Subcutaneous adipose tissue (tissue), 4 donors: ENCODE data around the gene SLC25A34. TPM values are rescaled to one million over a fixed set of nuclear protein-coding genes. Genes with fewer than 3 reads are reported as not detected.

ENCODE experiments used
- total RNA-seq, 4 donors: library from RNA; depleted of rRNA; stranded (reverse); fragments of >200 nt; gene quantifications; one replicate each; pipeline ENCODE4 v1.1.0, GENCODE V29; 2016
- TF ChIP-seq, protein P1 (sequence below): fragments of 450-650 bp; IDR thresholded peaks from one replicate; pipeline ENCODE4 v1.5.1; 2016; ENCODE audit warnings: low read depth, mild to moderate bottlenecking, control low read depth, antibody characterized with exemption, moderate library complexity

SLC25A34 gene
- total RNA-seq, 4 donors from 2014 or later, result 0.44 to 11.1 (median 1.1) TPM

DNA sequence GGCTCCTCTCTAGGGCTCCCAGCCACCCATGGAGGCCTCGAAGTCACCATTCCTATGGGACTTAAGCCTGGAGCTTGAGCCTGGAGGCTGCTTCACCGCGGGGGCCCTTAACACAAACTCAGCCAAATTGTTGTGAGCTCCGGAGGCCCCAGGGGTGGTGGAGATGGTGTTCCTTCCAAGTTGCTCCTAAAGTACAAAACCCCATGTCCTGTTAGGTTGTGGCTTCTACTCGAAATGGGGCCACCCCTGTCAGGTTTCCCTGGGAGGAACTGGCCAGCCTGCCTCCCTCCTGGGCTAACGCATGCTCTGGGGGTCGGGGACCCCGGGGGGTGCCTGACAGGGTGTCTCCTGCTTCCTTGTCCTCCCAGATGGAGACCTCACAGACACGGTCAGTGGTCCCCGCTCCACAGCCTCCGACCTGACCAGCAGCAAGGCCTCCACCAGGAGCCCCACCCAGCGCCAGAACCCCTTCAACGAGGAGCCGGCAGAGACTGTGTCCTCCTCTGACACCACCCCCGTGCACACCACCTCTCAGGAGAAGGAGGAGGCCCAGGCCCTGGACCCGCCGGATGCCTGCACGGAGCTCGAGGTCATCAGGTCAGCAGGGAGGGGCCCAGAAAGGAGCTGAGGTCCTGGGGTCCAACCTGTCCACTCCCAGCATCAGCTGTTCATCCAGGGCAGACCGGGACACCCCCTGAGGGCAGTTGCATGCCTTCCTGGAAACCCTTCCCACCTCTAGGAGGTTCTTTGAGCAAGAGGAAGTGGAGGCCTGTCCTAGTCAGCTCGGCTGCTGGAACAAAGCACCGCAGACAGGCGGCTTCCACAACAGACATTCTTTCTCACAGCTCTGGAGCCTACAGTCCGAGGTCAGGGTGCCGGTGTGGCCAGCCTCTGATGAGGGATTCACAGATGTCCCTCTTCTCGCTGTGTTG, 10.8 kb upstream of the SLC25A34 start:
- TF ChIP-seq, protein P1, sequence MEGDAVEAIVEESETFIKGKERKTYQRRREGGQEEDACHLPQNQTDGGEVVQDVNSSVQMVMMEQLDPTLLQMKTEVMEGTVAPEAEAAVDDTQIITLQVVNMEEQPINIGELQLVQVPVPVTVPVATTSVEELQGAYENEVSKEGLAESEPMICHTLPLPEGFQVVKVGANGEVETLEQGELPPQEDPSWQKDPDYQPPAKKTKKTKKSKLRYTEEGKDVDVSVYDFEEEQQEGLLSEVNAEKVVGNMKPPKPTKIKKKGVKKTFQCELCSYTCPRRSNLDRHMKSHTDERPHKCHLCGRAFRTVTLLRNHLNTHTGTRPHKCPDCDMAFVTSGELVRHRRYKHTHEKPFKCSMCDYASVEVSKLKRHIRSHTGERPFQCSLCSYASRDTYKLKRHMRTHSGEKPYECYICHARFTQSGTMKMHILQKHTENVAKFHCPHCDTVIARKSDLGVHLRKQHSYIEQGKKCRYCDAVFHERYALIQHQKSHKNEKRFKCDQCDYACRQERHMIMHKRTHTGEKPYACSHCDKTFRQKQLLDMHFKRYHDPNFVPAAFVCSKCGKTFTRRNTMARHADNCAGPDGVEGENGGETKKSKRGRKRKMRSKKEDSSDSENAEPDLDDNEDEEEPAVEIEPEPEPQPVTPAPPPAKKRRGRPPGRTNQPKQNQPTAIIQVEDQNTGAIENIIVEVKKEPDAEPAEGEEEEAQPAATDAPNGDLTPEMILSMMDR, result no peak

DNA sequence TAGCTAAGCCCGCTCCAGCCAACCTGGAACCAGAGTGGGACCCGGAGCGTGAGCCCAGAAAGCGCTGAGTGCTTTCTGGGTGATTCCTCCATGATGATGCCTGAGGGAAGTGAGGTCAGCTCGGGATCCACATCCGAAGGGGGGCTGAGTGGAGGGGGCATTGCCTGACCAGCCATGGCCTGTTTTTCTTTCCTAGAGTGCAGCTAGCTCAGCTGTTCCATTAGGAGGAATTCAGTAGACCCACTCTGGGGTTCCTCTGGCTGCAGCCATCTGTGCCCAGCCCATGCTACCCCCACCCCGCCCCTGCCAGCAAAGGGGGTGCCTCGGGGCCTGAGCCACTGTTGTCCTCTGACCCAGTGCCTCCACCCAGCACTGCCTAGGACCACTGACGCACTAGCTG, 9.6 kb upstream of the SLC25A34 start:
- TF ChIP-seq, protein P1, result no peak

DNA sequence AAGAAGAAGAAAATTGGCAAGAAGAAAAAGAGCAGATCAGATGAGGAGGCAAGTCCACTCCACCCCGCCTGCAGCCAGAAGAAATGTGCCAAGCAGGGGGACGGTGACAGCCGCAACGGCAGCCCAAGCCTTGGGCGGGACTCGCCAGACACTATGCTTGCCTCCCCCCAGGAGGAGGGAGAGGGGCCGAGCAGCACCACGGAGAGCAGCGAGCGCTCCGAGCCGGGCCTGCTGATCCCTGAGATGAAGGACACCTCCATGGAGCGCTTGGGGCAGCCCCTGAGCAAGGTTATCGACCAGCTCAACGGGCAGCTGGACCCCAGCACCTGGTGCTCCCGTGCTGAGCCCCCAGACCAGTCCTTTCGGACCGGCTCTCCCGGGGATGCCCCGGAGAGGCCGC, 9.0 kb upstream of the SLC25A34 start:
- TF ChIP-seq, protein P1, result no peak

DNA sequence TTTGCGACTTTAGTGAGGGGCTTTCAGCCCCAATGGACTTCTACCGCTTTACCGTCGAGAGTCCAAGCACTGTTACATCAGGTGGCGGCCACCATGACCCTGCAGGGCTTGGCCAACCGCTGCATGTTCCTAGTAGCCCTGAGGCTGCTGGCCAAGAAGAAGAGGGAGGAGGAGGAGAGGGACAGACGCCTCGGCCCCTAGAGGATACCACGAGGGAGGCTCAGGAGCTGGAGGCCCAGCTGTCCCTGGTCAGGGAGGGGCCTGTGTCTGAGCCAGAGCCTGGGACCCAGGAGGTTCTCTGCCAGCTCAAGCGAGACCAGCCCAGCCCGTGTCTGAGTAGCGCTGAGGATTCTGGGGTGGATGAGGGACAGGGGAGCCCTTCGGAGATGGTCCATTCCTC, 8.6 kb upstream of the SLC25A34 start:
- TF ChIP-seq, protein P1, result no peak

DNA sequence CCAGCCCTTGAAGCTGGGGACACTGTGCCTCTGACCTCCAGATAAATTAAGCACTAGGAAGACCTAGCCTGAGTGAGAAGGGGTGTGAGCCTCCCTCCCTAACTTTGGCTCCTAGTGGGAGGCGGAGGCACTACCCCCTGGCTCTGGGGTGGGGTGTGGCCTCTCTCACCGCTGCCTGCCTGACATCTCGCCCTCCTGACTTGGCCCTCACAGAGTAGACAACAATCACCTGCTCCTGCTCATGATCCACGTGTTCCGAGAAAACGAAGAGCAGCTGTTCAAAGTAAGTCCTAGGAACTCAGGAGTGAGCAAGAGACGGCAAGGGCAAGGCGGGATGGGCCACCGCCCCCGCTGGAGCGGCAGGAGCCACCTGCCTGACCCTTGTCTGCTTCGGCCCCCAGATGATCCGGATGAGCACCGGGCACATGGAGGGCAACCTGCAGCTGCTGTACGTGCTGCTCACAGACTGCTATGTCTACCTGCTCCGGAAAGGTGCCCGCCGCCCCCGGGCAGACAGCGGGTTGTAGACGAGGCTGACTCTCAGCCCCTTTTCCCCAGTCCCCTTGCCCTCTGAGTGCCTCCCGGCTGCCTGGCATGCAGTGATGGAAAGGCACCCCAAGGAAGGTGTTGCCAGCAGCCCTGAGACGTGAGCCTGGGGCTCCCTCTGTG, 8.1 kb upstream of the SLC25A34 start:
- TF ChIP-seq, protein P1, result no peak

DNA sequence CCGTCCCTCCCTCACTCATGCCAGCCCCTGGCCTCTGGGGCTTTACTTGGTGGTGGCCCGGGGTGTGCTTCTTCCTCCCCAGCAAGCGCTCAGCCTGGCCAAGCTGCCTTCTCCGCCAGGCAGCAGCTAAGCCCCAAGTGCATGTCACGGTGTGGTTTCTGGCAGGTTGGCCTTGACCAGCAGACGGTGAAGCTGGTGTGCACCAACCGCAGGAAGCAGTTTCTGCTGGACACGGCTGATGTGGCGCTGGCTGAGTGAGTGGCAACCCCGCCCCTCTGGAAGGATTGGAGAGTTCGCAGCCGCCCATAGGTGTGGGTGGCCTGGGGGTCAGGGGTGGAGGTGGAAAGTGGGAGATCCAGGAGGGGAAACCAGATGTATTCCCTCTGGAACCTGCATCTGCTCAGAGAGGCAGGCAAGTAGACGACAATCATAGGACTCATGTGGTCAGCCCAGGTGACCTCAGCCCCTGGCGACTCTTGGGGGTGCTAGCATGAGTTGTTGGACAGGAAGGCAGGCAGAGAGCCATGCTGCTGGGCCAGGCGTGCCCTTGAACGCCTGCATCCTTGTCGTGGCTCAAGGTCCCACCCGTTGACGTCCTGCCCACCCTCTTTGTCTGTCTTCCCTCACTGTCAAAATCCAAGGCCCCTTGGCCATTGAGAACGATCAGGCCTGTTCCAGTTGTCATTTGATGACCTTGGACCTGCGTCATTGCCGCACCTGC, 7.0 kb upstream of the SLC25A34 start:
- TF ChIP-seq, protein P1, result no peak

DNA sequence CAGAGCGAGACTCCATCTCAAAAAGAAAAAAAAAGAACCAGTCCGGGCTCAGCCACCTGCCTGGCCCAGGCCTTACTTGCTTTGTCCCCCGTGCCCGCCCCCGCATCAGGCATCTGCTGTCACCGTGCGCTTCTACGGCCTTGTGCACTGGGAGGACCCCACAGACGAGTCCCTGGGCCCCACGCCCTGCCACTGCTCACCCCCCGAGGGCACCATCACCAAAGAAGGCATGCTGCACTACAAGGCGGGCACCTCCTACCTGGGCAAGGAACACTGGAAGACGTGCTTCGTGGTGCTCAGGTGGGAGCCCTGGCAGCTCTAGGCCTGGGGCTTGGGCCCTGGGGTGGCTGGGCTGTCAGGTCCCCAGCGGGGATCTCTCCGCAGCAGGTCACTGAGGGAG, 5.6 kb upstream of the SLC25A34 start:
- TF ChIP-seq, protein P1, result no peak
